Fibroblast of lung (primary cell): ENCODE results near the gene RAD18. TPM values are rescaled to one million over a fixed set of nuclear protein-coding genes. Genes with fewer than 3 reads are reported as not detected.

Experiments
- DNase-seq, 2 donors: peaks; one replicate each; pipeline versions ENCODE4 v3.0.0 to v3.0.0-alpha.2; 2010; ENCODE audit warnings: low read depth in 2 of 2
- H2AFZ ChIP-seq: 2 replicates; pipeline ENCODE4 v1.5.1; 2012; ENCODE audit warnings: low read length, control low read depth, inconsistent platforms
- H3K27ac ChIP-seq: 2 replicates; pipeline ENCODE4 v1.5.1; 2011; ENCODE audit warnings: low read length, control low read depth; ENCODE audit not compliant: insufficient read depth
- H3K27me3 ChIP-seq: 2 replicates; pipeline ENCODE4 v1.5.1; 2011; ENCODE audit warnings: mild to moderate bottlenecking, low read length; ENCODE audit not compliant: control insufficient read depth, insufficient read depth
- H3K36me3 ChIP-seq: 2 replicates; pipeline ENCODE4 v1.5.1; 2011; ENCODE audit warnings: low read length; ENCODE audit not compliant: control insufficient read depth, insufficient read depth
- H3K4me1 ChIP-seq: 2 replicates; pipeline ENCODE4 v1.5.1; 2011; ENCODE audit warnings: low read length; ENCODE audit not compliant: control insufficient read depth, insufficient read depth; ENCODE audit errors: extremely low read depth
- H3K4me2 ChIP-seq: 2 replicates; pipeline ENCODE4 v1.5.1; 2011; ENCODE audit warnings: low read length, control low read depth; ENCODE audit not compliant: insufficient read depth; ENCODE audit errors: extremely low read depth
- H3K4me3 ChIP-seq, 4 experiments: fragments of 200-600 bp in 1 of 4; sonication (generic) in 1 of 4; replicated peaks in 1 of 4; 2 replicates each; pipeline ENCODE4 v1.5.1; 2011 to 2016; ENCODE audit warnings: low read length in 4 of 4, low read depth in 3 of 4, mild to moderate bottlenecking in 3 of 4, control low read depth in 2 of 4, inconsistent platforms in 1 of 4, mixed read lengths in 1 of 4; ENCODE audit not compliant: insufficient read depth in 1 of 4; ENCODE audit errors: control extremely low read depth in 1 of 4
- H3K79me2 ChIP-seq: 2 replicates; pipeline ENCODE4 v1.5.1; 2012; ENCODE audit warnings: mild to moderate bottlenecking, low read length, inconsistent platforms; ENCODE audit not compliant: control insufficient read depth, insufficient read depth
- H3K9ac ChIP-seq: 2 replicates; pipeline ENCODE4 v1.5.1; 2011; ENCODE audit warnings: mild to moderate bottlenecking, low read length, control low read depth; ENCODE audit not compliant: insufficient read depth
- H3K9me3 ChIP-seq: 2 replicates; pipeline ENCODE4 v1.5.1; 2012; ENCODE audit warnings: low read depth, low read length; ENCODE audit not compliant: control insufficient read depth, insufficient read depth
- H4K20me1 ChIP-seq: 2 replicates; pipeline ENCODE4 v1.5.1; 2011; ENCODE audit warnings: low read length; ENCODE audit not compliant: control insufficient read depth, insufficient read depth; ENCODE audit errors: extremely low read depth
- CTCF ChIP-seq, 2 donors: IDR thresholded peaks in 1 of 2; conservative IDR thresholded peaks in 1 of 2; 1 replicate in 1 of 2; 2 replicates in 1 of 2; pipeline ENCODE4 v1.5.1; 2011 to 2012; ENCODE audit warnings: low read length in 2 of 2, control low read depth in 1 of 2, inconsistent platforms in 1 of 2, low read depth in 1 of 2, mild to moderate bottlenecking in 1 of 2
- EZH2 ChIP-seq: IDR thresholded peaks from 2 replicates; pipeline ENCODE4 v1.5.1; 2012; ENCODE audit warnings: low read length, control low read depth, mild to moderate bottlenecking; ENCODE audit errors: missing control alignments
- polyA plus RNA-seq, 2 donors: library from polyadenylated mRNA; depleted of rRNA in 1 of 2; stranded (reverse) in 1 of 2; unstranded in 1 of 2; fragments of >200 nt; gene quantifications; 2 replicates each; pipeline ENCODE4 v1.2.1, GENCODE V29; 2011 to 2012; ENCODE audit warnings: missing spikeins in 1 of 2
- total RNA-seq: library from RNA; depleted of rRNA; stranded (reverse); fragments of >200 nt; gene quantifications from 2 replicates; pipeline ENCODE4 v1.2.1, GENCODE V29; 2014

RAD18 gene
- total and polyA plus RNA-seq, 2 donors (not counting 1 experiment from before 2014, with no cell fraction given): 6.1 to 9.9 TPM

- H4K20me1 ChIP-seq: no peaks in the 10 kb centered on the region
- DNase-seq: no peak
- H3K4me2 ChIP-seq: no peak overlapping the region
- H3K27me3 ChIP-seq: no peaks in the 10 kb centered on the region
- no peaks in the 10 kb centered on the region for H3K36me3 ChIP-seq
- TF ChIP-seq CTCF (conservative IDR thresholded peaks at IDR 0.05 in 1 of 2, IDR thresholded peaks at IDR 0.05 in 1 of 2; ENCODE audit: low read depth in 1 of 2, low read length in 2 of 2): no peak
- H3K4me1 ChIP-seq: no peaks in the 10 kb centered on the region
- H3K27ac ChIP-seq: no peak overlapping the region
- H3K79me2 ChIP-seq: no peaks in the 10 kb centered on the region
- H3K9ac ChIP-seq: no peak overlapping the region
- no peak overlapping the region for H2AFZ ChIP-seq
- no peak overlapping the region for H3K4me3 ChIP-seq
- H3K9me3 ChIP-seq: no peaks in the 10 kb centered on the region
Observed at GRCh38 chr3:8981700-8982099, 18.4 kb upstream of the RAD18 start.

- Histone ChIP-seq H3K9ac (no peak overlapping the region), H2AFZ (no peak overlapping the region), H3K4me3 (no peak overlapping the region), H3K4me1 (no peaks in the 10 kb centered on the region), H3K9me3 (no peaks in the 10 kb centered on the region), H3K36me3 (no peaks in the 10 kb centered on the region), H3K27ac (no peak overlapping the region), H3K4me2 (no peak overlapping the region), H4K20me1 (no peaks in the 10 kb centered on the region), H3K27me3 (peaks cover 3% of the 10 kb centered on the region), H3K79me2 (no peaks in the 10 kb centered on the region)
- TF ChIP-seq EZH2: peak; percentile 43
- TF ChIP-seq CTCF (conservative IDR thresholded peaks at IDR 0.05 in 1 of 2, IDR thresholded peaks at IDR 0.05 in 1 of 2; ENCODE audit: low read depth in 1 of 2, low read length in 2 of 2): no peak
- DNase-seq: no peak
Observed at GRCh38 chr3:8981296-8981695, 18.0 kb upstream of the RAD18 start.

DNA sequence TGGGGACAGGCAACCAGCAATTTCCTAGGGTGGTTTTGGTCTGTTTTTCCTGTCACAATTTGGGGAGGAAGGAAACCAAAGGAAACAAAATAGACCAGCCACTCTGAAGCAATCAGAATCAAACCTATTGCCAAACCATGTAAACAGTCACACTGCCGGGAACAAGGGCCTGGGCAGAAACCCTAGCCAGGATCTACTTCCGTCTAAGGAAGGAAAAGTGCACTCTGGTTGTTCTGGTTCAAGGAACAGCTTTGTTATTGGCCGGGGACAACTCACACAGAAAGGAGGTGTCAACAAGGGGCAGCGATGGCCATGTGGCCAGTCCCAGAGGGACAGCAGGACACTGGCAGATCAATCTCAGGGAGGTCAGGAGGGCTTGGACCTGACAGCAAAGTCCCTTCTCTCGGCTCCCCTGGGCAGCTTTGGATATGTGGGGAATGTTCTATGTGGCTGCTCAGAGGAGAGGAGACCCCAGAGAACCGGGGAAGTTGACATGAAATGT lies 17.5 kb upstream of the RAD18 start:
- Histone ChIP-seq H3K79me2 (no peaks in the 10 kb centered on the region), H3K4me3 (no peak overlapping the region), H3K27ac (no peak overlapping the region), H3K4me1 (no peaks in the 10 kb centered on the region), H3K27me3 (peaks cover 5% of the 10 kb centered on the region), H3K9me3 (no peaks in the 10 kb centered on the region), H3K4me2 (no peak overlapping the region), H4K20me1 (no peaks in the 10 kb centered on the region), H3K9ac (no peak overlapping the region), H3K36me3 (no peaks in the 10 kb centered on the region), H2AFZ (no peak overlapping the region)
- TF ChIP-seq EZH2 (no peak), CTCF (conservative IDR thresholded peaks at IDR 0.05 in 1 of 2, IDR thresholded peaks at IDR 0.05 in 1 of 2; ENCODE audit: low read depth in 1 of 2, low read length in 2 of 2) (no peak)
- no peak for DNase-seq
